Spinal cord (tissue), 10 donors: ENCODE results near the gene PEX7. TPM values are rescaled to one million over a fixed set of nuclear protein-coding genes. Genes with fewer than 3 reads are reported as not detected.
"Not testable (repeated sequence)": the region's sequence is repeated elsewhere in the genome, so short reads cannot be mapped to it uniquely, and the experiment has no call there.

ENCODE experiments used
- DNase-seq, 6 donors: peaks; one replicate each; pipeline versions ENCODE4 v3.0.0 to v3.0.0-alpha.2; 2013 to 2015; ENCODE audit warnings: low spot score in 6 of 6, low read depth in 4 of 6
- H3K27ac ChIP-seq: one replicate; pipeline ENCODE4 v1.5.1; 2013; ENCODE audit warnings: low read depth, low read length, control low read depth
- H3K27me3 ChIP-seq: one replicate; pipeline ENCODE4 v1.6.1; 2013; ENCODE audit warnings: low read length; ENCODE audit not compliant: control insufficient read depth, insufficient read depth
- H3K36me3 ChIP-seq: one replicate; pipeline ENCODE4 v1.6.1; 2013; ENCODE audit warnings: low read length; ENCODE audit not compliant: control insufficient read depth, insufficient read depth
- H3K4me1 ChIP-seq: one replicate; pipeline ENCODE4 v1.6.1; 2013; ENCODE audit warnings: low read length; ENCODE audit not compliant: control insufficient read depth, insufficient read depth
- H3K4me3 ChIP-seq: one replicate; pipeline ENCODE4 v1.5.1; 2013; ENCODE audit warnings: low read depth, low read length, control low read depth
- H3K9me3 ChIP-seq: one replicate; pipeline ENCODE4 v1.6.1; 2013; ENCODE audit warnings: low read length; ENCODE audit not compliant: control insufficient read depth, insufficient read depth
- WGBS: methylation state at CpG from one replicate; pipeline ENCODE4 v1.1.5; 2013; ENCODE audit warnings: missing lambda C conversion rate; ENCODE audit not compliant: insufficient coverage; 5-methylcytosine and 5-hydroxymethylcytosine counted together
- polyA plus RNA-seq, 2 donors: library from polyadenylated mRNA; unstranded; fragments of 120-200 nt; gene quantifications; one replicate each; pipeline ENCODE4 v1.2.1, GENCODE V29; 2013; ENCODE audit not compliant: insufficient read length in 2 of 2
- total RNA-seq, 2 donors: library from RNA; depleted of rRNA in 1 of 2; stranded (reverse); fragments of 120-200 nt in 1 of 2; fragments of >200 nt in 1 of 2; gene quantifications; one replicate each; pipeline versions ENCODE4 v1.2.3 to v1.2.4, GENCODE V29; 2013 to 2014
- donor health status: healthy.

The PEX7 gene
- total and polyA plus RNA-seq, 4 donors: 8.3 to 10.4 (median 8.8) TPM

DNA sequence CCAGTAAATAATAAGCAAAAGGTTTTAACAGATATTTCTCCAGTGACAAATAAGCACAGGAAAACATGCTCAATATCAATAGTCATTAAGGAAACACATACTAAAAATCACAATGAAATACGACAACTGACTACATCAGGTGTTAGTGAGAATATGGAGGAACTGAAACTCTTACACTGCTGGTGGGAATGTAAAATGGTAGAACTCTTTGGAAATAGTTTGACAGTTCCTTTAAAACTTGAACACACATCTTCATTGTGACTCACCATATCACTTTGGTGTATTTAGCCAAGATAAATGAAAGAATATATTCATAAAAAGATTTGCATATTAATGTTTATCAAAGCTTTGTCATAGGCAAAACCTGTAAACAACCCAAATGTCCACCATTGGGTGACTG is 18.8 kb upstream of the PEX7 start:
- no CpG with 5 or more reads among the region's 1 CpG for WGBS
- Histone ChIP-seq H3K27me3 (no peaks in the 10 kb centered on the region), H3K27ac (no peak overlapping the region), H3K36me3 (no peaks in the 10 kb centered on the region), H3K4me1 (no peaks in the 10 kb centered on the region), H3K9me3 (no peaks in the 10 kb centered on the region), H3K4me3 (no peak overlapping the region)
- DNase-seq: no peak

DNA sequence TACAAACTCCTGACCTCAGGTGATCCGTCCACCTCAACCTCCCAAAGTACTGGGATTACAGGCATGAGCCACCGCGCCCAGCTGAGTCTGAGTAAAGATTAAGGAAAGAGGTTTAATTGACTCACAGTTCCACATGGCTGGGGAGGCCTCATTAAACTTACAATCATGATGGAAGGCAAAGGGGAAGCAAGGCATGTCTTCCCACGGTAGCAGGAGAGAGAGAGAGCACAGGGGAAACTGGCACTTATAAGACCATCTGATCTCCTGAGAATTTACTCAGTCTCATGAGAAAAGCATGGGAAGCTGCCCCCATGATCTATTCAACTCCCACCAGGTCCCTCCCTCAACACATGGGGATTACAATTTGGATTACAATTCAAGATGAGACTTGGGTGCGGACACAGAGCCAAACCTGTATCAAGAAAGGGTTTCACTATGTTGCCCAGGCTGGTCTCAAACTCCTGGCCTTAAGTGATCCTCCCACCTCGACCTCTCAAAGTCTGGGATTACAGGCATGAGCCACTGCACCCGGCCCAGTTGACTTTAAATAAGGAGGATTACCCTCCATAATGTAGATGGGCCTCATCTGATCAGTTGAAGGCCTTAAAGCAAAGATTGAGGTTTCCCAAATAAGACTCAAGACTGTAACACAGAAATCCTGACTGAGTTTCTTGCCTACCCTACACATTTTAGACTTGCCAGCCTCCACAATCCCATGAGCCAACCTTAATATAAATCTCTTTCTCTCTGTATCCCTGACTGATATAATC is 13.1 kb upstream of the PEX7 start:
- DNase-seq: no peak
- 90% methylated on average over 2 of the region's 7 CpGs for WGBS
- no peak overlapping the region for H3K4me3 ChIP-seq
- no peaks in the 10 kb centered on the region for H3K27me3 ChIP-seq
- H3K36me3 ChIP-seq: no peaks in the 10 kb centered on the region
- no peaks in the 10 kb centered on the region for H3K9me3 ChIP-seq
- no peak overlapping the region for H3K27ac ChIP-seq
- no peaks in the 10 kb centered on the region for H3K4me1 ChIP-seq

DNA sequence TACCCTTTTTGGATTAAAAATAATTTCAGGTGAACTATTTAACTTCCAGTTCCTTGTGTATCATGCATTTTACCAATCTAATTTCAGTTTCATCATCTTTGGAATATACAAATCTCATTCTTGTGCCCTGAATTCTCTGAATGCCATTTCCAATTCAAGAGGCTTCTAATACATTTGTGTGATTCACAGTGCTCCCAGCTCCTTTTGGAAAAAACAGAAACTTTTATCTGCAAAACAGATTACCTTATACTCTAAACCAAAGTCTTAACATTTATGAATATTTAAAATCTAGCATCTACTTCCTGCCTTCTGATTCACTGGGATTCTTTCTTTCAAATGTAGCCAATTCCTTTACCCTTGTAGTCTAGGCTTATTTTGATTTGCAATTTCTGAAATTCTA is 11.1 kb upstream of the PEX7 start:
- no peak for DNase-seq
- no peaks in the 10 kb centered on the region for H3K9me3 ChIP-seq
- no peaks in the 10 kb centered on the region for H3K36me3 ChIP-seq
- H3K27me3 ChIP-seq: no peaks in the 10 kb centered on the region
- H3K27ac ChIP-seq: no peak overlapping the region
- H3K4me1 ChIP-seq: no peaks in the 10 kb centered on the region
- H3K4me3 ChIP-seq: no peak overlapping the region

DNA sequence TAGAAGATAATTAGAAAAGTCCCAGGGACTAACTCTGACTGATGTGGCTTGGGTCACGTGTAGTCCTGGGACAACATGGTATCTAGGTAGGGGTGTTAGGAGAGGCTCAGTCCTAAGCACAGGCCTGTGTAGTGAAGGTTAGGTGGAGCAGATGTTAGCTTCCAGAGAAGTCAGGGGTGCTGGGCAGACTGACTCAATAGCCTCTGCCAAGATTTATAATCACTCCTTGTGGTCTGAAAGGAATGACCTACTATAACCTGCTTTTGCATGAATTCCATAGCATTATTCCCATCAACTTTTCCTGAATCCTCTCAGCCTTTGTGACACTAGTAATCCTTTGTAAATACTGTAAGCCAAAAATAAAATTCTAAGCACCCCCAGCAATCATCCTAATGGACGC is 10.2 kb upstream of the PEX7 start:
- H3K4me3 ChIP-seq: no peak overlapping the region
- no peaks in the 10 kb centered on the region for H3K4me1 ChIP-seq
- no peak overlapping the region for H3K27ac ChIP-seq
- no peaks in the 10 kb centered on the region for H3K27me3 ChIP-seq
- WGBS: 100% methylated on average over 2 of the region's 2 CpGs
- no peak for DNase-seq
- no peaks in the 10 kb centered on the region for H3K9me3 ChIP-seq
- no peaks in the 10 kb centered on the region for H3K36me3 ChIP-seq

DNA sequence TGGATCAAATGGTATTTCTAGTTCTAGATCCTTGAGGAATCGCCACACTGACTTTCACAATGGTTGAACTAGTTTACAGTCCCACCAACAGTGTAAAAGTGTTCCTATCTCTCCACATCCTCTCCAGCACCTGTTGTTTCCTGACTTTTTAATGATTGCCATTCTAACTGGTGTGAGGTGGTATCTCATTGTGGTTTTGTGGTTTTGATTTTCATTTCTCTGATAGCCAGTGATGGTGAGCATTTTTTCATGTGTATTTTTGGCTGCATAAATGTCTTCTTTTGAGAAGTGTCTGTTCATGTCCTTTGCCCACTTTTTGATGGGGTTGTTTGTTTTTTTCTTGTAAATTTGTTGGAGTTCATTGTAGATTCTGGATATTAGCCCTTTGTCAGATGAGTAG is 6.8 kb upstream of the PEX7 start:
- H3K27me3 ChIP-seq, H3K36me3 ChIP-seq, H3K27ac ChIP-seq, DNase-seq, H3K4me3 ChIP-seq, H3K4me1 ChIP-seq, H3K9me3 ChIP-seq: not testable (repeated sequence)
- no CpG with 5 or more reads among the region's 1 CpG for WGBS

DNA sequence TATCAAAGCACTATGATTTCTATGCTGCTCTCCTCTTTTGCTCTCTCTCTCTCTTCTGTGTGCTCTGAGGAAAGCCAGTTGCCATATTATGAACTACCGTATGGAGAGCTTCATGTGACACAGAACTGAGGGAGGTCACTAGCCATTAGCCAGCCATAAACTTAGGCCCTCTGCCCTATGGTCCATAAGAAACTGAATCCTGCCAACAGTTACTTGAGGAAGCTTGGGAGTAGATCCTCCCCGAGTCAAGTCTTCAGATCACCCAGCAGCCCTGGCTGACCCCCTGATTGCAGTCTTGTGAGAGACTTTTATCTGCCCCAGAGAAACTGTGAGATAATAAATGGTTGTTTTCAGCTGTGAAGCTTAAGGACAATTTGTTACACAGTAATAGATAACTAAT is 5.7 kb upstream of the PEX7 start:
- Histone ChIP-seq H3K27ac (no peak overlapping the region), H3K4me1 (no peaks in the 10 kb centered on the region), H3K27me3 (no peaks in the 10 kb centered on the region), H3K4me3 (no peak overlapping the region), H3K36me3 (no peaks in the 10 kb centered on the region), H3K9me3 (no peaks in the 10 kb centered on the region)
- no peak for DNase-seq
- WGBS: 67% methylated on average over 1 of the region's 2 CpGs

DNA sequence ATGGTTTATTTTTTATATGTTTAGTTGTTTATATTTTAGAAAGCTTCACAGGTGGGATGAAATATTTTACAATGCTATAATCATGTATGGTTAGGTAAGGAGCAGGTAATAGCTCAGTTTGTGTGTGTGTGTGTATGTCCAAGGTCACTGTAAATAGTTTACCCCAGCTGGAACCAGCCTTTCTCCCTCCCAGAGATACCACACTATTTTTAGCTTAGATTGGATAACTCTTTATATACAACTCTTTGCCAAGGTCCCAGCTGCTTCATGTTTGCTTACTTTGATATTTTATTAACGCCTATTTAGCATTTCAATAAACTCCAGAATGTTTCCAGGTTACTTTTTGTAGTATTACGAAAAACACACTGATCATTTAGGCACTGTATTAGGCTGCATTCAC is 1.8 kb upstream of the PEX7 start:
- Histone ChIP-seq H3K9me3 (no peaks in the 10 kb centered on the region), H3K4me3 (no peak overlapping the region), H3K36me3 (no peaks in the 10 kb centered on the region), H3K4me1 (peaks cover 8% of the 10 kb centered on the region), H3K27ac (no peak overlapping the region), H3K27me3 (no peaks in the 10 kb centered on the region)
- 86% methylated on average over 2 of the region's 2 CpGs for WGBS
- DNase-seq: no peak

DNA sequence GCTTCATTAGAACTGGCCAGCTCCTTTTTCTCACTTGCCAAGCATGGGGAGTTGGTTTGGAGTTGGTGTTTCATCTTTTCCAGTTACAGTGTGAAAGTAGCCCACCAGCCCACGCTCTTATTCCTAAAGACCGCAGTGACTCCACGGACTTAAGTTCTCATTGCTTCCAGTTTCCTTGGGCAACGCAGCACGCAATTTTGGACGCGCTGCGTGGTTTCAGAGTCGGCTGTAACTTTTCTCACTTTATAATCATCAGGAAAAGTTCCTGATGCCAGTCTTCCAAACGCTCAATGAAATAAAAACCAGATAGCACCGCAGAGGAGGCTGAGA is 381 bp upstream of the PEX7 start:
- peak in 3 of 6 donors; percentile 5 to 31 (median 15) for DNase-seq
- peaks cover 3% of the 10 kb centered on the region for H3K36me3 ChIP-seq

DNA sequence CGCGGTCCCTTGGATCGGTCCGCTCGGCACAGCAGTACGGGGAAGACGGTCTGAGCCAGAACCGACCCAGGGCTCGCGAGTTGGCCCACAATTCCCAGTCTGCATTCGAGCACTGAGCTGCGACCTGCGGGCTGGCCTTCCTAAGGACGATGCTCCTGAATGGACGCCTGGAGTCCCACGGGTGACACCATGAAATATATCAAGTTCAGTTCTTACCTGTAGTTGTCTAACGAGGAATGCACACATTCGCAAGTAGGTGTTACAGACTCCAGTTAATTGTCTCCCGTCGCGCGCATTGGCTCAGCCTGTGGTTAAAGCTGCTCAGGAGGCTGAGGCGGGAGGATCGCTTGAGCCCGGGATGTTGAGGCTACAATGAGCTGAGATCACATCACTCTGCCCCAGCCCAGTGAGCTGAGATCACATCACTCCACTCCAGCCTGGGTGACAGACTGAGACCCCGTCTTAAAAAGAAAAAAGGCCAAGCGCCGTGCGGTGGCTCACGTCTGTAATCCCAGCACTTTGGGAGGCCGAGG is 802 bp downstream of the PEX7 start:
- Histone ChIP-seq H3K27me3 (no peaks in the 10 kb centered on the region), H3K36me3 (peaks cover 6% of the 10 kb centered on the region), H3K9me3 (no peaks in the 10 kb centered on the region), H3K4me1 (peaks cover 8% of the 10 kb centered on the region), H3K4me3 (peak overlapping the region; percentile 74), H3K27ac (peak overlapping the region; percentile 75)
- no peak for DNase-seq
- 43% methylated on average over 25 of the region's 31 CpGs for WGBS

More for the DNA sequence above, 381 bp upstream of the PEX7 start:
- Histone ChIP-seq H3K27me3 (no peaks in the 10 kb centered on the region), H3K27ac (peak overlapping the region; percentile 75), H3K9me3 (no peaks in the 10 kb centered on the region), H3K4me3 (peak overlapping the region; percentile 74), H3K4me1 (peaks cover 8% of the 10 kb centered on the region)
- 1% methylated on average over 11 of the region's 11 CpGs for WGBS

DNA sequence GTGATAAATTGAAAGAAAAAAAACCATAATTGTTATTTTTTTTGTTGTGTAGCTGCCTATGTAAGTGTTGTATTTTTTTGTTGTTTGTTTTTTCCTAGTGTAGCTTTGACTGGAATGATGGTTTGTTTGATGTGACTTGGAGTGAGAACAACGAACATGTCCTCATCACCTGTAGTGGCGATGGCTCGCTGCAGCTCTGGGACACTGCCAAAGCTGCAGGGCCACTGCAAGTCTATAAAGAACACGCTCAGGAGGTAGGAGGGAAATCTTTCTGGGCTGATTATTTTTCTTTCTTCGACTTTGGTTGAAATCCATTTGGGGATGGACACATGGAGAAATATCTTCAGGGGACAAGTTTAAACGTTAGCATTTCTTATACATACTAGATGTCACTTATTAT is 3.8 kb downstream of the PEX7 start:
- Histone ChIP-seq H3K9me3 (no peaks in the 10 kb centered on the region), H3K36me3 (peaks cover 6% of the 10 kb centered on the region), H3K27ac (no peak overlapping the region), H3K4me1 (peaks cover 8% of the 10 kb centered on the region), H3K27me3 (no peaks in the 10 kb centered on the region), H3K4me3 (no peak overlapping the region)
- no peak for DNase-seq
- 70% methylated on average over 2 of the region's 6 CpGs for WGBS
